ENCODE measurements around the gene NELFA.

NELFA gene

DNA sequence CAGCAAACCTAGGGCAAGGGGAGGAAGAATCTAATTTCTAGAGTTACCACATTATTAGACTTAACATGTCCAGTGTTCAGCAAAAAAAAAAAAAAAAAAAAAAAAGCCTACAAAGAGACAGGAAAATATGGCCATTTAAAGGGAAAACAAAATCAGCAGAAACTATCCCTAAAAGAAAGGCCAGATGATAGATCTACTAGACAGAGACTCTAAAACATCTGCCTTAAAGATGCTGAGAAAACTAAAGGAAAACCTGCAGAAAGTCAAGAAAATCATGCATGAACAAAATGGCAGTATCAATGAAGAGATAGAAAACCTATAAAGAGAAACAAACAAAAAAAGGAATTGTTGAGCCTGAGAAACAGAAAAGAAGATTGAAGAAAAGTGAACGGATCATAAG, 43.8 kb downstream of the NELFA start:
- DNase-seq (ENCODE audit: low read depth): no peak

DNA sequence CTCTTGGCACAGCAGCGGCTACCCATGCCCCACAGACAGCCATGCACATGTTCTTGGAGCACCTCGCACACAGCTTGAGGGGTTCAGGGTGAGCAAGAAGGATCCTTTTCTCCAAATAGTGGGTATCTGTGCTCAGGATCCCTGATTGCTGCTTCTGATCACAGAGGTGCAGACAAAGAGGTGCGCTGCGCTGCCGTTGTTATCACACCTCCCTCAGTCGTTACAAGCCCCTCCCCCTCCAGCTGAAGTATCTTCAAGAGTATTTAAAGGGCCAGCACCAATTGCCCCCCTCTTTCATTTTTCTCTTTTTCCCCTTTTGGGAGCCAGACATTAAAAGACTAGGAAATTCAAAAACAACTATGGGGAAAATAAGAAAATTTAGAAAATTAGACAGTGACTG, 44.3 kb downstream of the NELFA start:
- no peak for DNase-seq (ENCODE audit: low read depth)

DNA sequence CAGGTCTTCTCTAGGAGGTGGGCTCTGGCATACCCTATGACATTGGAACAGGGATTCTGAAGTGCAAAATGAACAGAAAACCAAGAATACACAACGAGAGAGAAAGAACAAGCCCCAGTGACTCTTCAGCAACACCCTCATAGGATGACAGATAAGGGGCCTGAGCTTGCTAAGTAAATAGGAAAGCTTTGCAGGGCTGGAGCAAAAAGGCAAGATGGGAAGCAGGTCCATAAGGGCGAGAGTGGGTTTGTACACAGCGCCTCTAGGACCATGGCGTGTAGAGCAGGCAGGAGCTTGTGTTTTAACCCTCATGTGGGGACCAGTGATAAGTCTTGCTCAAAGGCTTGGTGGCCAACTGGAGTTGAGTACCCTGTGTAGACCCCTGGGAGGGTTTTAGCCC, 45.8 kb downstream of the NELFA start:
- no peak for DNase-seq (ENCODE audit: low read depth)

DNA sequence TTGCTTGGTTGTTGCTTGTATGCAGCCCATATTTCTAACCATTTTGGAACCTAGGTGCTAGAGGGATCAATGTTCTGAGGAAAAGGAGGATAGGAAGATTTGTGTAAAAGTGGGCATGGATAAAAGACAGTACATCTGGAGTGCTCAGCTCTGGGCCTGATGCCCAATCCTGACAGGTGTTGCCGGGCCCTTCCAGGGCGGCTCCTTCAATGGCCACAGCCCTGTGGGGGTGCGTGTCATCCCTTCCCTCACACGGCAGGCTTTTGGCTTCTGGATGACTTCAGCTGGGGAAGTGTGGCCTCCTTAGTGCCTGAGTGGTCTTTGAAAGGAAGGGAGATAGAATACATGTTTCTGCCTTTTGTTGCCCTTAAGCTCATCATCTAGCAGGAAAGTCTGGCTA, 47.2 kb downstream of the NELFA start:
- DNase-seq (ENCODE audit: low read depth): no peak

DNA sequence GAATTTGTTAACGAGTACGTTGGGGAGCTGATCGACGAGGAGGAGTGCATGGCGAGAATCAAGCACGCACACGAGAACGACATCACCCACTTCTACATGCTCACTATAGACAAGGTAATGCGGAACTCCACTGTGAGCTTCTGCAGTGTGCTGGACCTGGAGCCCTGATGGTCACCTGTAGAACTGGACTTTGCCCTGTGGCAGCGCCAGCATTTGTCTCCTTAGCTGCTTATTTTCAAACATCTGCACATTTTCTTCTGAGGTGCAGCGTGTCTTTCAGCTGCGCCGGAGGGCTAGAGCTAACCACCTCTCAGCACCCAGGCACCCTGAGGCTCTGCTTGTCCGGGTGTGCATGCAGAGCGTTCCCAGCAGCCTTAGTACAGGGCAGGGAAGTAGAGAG, 47.7 kb downstream of the NELFA start:
- no peak for DNase-seq (ENCODE audit: low read depth)

DNA sequence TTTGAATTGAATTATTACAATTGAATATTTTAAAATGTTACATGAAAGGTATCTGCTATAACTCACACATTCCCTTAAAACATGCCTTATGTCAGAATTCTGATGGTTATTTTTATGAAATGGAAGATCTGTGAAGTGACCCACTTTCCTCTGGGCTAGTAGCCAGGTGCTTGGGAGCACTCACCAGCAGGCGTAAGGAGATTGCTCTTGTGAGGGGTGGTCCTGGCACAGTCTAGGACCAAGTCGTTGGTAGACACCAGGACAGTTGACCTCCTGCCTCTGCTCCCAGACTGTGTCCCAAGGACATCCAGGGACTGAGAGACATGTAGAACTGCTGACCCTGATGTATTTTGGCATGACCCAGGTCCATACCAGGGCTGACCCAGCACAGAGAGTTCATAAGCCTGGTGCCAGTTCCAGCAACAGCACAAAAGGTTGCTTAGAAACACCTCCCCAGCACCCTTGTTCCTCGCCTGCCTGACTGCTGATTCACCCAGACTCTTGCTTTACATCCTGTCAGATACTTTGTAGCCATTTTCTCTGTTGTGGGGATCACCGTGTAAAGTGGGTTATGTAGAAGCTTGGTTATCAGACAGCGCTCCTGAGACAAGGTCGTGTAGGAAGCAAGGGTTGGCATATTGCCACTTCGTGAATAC, 48.5 kb downstream of the NELFA start:
- no peak for DNase-seq (ENCODE audit: low read depth)

DNA sequence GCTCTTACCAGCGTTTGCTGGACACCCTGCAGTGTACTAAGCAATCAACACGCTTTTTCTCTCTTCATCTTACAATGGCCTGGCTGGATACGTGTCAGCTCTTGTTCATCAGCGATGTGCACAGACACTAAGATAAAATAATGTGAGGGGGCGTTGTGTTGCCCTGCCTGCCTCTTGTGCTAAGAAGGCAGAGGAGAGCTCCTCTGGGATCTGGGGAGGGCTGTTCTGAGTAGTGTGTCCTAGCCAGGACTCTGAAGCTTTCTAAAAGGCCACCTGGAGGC, 49.7 kb downstream of the NELFA start:
- no peak for DNase-seq (ENCODE audit: low read depth)

DNA sequence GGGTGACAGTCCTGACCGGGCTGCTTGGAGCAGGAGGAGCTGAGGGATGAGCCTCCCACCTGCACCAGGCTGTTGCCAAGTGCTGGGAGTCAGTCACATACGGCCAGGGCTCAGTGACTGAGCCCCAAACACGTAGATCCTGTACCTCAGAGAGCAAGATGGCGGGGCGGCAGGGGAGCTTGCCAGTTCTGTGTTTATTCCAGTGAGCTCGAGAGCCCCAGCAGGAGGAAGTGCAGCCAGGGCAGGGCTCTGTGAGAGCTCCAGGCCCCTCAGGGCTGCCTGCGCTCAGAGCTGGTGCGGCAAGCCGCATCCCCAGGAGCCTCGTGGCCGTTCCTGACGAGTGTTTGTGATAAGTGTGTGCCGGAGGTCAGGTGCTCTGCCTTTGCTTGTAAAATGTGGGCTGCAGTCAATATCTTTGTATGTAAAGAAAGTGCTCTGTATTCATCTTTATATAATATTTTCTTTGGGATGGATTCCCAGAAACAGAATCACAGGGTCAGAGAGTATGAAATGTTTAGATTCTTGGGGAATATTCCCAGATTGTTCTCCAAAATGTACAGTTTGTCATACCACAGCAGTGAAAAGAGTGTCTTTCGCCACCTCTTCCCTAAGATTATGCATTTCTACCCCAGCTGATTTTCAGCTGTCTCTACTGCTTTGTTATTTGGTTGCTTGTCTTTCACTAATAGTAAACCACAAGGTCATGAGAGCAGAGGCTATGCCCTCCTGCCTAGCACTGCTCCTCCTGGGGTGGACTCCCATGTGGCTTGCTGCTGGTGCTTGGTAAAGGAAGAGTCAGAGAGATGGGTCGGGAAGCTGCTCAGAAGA, 50.3 kb downstream of the NELFA start:
- DNase-seq (ENCODE audit: low read depth): no peak

DNA sequence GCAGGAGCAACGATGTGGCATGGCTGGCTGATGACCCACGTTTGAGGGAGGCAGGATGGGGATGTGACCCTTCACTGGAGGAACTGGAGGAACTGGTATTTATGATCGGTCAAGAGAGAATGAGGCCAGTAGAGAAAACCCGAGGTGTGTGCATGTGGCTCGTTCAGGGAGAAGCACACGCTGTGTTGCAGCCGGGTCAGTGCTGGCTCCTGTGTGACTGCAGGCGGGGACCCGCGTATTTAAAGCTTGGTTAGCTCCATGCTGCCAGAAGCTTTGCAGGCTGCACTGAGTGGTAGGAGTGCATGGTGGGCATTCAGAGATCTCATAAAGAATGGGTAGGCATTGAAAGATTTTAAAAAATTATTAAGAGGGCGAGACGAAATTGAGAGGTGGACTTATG, 52.1 kb downstream of the NELFA start:
- no peak for DNase-seq (ENCODE audit: low read depth)

DNA sequence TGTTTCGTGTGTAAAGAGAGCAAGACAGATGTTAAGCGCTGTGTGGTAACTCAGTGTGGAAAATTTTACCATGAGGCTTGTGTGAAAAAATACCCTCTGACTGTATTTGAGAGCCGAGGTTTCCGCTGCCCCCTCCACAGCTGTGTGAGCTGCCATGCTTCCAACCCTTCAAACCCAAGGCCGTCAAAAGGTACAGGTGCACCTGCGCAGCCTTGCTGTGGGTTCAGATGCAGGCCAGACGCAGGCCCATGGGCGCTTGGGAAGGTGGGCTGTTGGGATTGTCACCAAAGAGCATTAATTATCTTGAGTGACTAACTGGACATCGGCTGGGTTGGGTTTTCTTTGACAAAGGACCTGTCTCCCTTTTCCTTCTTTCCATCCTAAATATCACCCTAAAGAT, 55.4 kb downstream of the NELFA start:
- DNase-seq (ENCODE audit: low read depth): no peak

DNA sequence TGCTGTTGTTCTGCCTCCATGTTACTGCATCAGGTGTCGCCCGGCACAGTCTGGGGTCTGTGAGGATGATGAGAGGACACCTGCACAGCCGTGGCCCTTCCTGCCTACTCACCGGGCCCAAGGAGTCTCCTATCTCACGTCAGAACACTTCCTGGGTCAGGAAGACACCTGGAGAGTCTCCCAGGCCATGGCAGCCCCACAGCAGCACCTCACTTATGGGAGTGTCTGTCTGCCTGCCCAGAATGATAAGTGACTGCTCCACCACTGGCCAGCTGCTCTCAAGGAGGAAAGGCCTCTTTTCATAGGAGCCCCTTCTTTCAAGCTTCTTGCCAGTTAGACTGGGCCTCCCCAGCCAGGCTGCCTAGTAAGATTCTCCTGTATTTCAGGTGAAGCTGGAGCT, 56.1 kb downstream of the NELFA start:
- no peak for DNase-seq (ENCODE audit: low read depth)

DNA sequence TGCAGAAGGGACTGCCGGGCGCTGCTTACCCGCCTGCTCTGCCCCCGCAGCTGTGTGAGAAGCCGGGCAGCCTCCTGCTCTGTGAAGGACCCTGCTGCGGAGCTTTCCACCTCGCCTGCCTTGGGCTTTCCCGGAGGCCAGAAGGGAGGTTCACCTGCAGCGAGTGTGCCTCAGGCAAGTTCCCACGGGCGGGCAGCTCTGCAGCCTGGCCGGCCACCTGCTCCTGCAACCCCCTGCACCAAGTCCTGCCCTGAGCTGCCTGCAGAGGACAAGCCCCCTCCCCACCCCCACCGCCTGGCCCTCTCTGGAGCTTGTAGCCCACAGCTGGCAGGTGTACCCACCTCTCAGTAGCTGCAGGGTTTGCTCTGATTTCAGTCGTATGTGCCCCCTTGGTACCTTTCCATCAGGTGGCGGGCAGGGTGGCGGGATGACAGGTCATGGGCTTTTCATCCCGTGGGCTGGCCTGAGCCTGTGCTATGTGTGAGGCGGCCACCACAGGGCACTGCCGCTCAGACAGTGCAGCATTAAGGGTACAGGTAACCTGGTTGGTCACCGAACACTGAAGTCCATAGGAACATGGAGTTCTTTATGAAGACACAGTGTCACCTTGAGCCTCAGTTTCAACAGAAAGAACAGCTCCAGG, 56.6 kb downstream of the NELFA start:
- no peak for DNase-seq (ENCODE audit: low read depth)

DNA sequence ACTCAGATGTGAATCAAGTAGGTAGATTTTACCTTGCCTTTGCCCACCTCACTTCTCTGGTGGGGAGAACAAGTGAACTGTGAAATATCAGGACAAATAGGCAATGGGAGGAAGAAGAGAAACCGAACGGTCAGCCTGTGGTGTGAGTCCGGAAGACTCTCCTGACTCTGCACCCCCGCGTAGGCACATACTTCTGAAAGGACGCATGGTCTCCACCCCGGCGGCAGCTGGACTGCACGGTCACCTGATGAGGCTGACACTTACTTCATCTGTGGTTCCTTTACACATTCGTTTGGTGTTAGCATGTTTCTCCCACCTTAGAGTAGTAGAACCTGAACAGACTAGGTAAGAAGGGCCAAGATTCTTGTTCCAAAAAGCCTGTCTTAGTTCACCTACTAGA, 58.4 kb downstream of the NELFA start:
- DNase-seq (ENCODE audit: low read depth): no peak

DNA sequence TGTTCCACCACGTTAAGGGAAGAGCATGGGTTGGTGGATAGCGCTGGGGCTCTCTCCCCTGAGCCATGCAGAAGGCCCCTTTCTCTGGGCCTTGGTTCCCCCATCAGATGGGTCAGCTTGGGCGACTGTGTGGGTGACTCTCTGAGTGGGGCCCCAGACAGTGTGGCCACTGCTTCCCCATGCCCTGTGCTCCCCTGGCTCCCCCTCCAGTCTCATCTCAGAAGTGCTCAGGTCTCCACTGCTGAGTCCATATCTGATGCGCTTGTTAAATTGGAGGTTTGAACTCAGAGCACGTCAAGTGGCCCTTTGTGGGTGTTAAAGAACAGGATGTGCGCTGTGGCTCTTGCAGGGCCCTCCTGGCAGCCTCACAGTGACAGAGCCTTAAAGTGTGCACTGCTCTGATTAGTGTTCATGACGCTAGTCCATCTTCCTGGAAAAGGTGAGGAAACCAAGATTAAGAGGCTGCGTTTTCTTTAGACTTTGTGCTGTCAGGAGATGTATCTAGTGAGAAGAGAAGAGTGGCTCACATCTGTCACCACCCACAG, 59.8 kb downstream of the NELFA start:
- no peak for DNase-seq (ENCODE audit: low read depth)

DNA sequence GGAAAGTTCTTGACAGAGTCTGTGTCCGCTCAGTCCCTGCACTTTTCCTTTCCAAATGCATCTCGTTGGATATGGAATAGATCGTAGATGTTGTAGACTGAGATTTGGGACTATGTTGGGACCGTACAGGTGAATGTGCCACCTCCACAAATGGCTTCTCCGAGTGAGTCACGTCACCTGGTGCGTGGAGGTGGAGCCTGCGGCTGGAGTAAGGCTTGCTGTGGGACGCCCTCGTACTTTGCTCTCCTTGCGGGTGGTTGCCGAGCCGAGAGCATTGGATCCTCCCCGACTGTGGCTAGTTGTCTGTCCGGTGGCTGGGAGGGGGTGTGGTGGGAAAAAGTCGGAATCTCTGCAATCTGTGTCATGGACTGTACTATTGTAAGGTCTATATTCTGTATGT, 60.5 kb downstream of the NELFA start:
- DNase-seq (ENCODE audit: low read depth): no peak

DNA sequence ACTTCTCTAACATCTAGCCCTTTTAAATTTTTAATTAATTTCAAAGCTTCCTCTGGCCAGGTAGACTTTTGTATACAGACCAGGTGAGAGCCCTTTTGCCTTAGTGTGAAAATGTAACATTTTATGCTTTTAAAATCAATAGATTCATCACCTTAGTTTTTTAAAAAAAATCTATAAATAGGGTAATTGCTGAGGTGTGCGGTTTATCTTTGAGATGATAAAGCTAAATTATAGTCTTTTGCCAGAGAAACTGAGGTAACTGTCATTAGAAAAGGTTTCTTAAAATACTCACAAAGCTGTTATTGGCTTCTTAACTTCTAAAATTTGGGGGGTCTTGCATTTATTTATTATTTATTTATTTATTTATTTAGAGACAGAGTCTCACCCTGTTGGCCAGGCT, 62.9 kb downstream of the NELFA start:
- DNase-seq (ENCODE audit: low read depth): no peak

DNA sequence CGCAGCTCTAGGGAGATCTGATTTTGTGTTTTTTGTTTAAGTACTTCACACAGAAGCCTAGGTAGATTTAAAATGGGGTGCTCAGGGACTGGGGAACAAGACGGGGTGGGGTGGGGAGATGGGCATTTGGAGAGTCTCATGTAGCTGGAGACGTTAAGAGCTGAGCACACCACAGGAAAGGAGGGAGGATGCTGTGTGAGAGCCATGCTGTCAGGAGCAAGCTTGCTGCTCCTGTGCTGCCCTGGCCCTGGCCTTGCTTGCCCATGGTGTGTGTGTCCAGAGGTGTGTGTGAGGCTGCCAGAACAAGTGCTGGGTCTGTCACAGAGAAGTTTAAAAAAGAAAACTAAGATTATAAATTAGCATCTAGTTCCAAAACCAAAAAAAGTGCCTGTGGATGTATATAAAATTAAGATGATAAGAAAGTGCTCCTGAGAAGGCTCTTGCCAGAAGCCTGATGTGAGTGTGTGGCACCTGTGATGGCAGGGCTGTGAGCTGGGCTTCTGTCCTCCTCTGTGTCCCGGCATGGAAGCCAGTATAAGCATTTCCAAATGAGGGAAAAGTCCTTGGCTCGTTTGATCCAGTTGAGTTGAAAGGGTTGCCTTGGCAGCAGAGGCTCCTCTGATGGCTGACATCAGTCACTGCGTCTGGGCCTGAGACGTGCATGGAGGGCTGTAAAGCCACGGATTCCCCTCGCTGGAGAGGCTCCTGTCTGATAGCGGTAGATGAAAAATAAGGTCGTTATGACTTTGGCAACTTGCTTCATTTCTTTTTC, 63.5 kb downstream of the NELFA start:
- DNase-seq (ENCODE audit: low read depth): no peak

DNA sequence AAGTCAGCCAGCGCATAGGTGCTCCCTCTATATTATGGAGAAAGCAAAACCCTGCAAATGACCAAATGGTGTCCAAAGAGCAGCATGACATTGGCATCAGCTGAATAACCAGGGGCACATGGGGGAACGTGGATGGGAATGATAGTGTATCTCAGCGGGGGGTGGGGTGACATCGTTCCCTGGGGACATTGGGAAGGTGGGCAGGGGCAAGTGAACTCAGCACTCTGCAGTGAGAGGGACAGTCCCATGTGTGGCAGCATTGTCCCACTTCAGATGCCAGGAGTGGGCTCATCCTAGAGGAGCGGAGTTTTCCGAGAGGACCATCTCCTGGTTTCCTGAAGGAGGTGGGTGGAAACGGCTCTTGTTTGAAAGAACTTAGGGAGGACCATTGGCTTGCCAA, 64.8 kb downstream of the NELFA start:
- DNase-seq (ENCODE audit: low read depth): no peak

DNA sequence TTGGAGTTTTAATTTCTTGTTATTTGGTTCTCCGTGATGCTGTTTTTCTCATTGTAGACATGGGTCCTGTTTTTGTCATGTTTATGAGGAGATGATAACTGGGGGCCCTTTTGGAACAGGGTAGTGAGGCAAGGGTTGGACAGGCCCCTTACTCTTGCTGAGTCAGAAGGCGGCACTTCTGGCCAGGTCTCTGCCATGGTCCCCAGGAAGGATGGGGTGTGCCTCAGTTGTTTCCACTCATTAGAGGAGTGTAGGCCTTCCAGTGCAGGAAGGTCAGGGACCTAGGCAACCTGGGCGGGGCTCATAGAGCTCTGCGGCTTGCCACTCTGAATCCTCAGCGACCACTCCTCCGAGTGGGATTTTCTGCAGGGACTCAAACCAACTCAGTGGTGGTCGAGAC, 68.2 kb downstream of the NELFA start:
- no peak for DNase-seq (ENCODE audit: low read depth)

DNA sequence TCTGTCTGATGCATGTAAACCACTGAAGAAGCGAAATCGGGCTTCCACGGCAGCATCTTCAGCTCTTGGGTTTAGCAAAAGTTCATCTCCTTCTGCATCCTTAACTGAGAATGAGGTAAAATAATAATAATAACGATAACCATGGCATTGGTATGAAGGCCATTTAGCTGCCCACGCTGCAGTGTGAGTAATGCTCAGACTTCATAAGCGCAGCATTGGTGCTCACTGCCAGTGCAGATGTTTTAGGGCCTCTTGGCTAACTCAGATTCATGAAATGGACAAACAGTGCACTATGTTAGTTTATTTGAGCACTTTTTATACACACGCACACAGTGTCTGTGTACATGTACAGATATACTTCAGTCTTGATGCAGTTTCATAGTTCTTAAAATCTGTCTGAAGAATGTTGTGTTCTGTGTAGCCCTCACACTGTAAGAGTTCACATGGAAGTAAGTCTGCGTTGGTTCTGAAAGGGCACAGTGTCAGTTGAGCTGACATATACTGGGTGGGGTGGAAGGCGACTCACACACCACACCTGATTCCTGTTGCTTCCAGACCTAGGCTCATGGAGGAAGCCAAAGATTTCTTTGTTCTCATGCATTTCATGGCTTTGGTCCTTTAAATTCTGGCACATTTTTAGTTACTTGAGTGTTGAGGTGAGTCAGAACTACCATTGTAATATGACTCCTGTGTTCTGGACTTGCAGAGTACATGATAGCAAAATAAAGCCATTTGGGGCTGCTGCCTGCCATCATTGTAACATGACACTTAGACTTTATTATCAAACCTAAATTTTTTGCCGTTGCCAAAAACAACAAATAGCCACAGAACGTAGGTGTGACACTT, 68.9 kb downstream of the NELFA start:
- no peak for DNase-seq (ENCODE audit: low read depth)

DNA sequence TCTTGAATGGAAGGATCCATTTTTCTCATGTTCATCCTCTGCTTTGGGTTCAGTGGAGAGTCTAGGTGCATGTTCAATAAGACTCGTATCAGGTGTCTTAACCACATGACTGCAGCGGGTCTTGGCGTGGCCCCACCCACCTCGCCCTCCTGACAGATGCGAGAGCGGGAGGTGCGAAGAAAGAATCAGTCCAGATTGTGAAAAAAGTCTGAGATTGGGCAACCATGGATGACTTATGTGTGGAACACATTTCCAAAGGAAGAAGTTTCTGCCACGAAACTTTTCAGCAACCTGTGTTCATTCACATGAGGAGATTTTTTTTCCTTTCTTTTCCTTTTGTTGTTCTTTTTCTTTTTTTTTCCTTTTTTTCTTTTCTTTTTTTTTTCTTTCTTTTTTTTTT, 70.7 kb downstream of the NELFA start:
- DNase-seq (ENCODE audit: low read depth): no peak

DNA sequence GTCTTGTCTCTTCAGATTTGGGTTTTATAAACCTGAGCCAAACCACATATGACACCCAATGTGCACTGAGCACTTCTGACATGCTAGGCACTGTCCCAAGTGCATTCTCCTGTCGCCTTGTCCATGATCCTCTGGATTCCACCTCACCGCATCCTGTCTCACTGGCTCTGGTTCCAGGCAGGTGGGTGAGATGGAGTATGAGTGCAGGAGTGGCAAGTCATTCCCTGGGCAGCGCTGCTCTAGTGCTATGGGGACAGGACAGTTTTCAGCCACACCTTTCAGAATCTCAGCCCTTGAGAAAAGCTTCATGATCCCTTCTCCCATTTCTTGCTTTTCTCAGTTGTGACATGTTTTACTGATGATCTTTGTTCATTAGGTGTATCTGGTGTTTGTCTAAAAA, 71.2 kb downstream of the NELFA start:
- no peak for DNase-seq (ENCODE audit: low read depth)

Measured in stimulated activated CD8-positive, alpha-beta memory T cell treated with anti-CD3 and anti-CD28 coated beads, Interleukin-15, amount 100 ng/mL, for 24 hours (primary cell).